Measurements from ENCODE around the gene RIPOR1.
"Not testable (repeated sequence)": the region's sequence is repeated elsewhere in the genome, so short reads cannot be mapped to it uniquely, and the experiment has no call there.

DNA sequence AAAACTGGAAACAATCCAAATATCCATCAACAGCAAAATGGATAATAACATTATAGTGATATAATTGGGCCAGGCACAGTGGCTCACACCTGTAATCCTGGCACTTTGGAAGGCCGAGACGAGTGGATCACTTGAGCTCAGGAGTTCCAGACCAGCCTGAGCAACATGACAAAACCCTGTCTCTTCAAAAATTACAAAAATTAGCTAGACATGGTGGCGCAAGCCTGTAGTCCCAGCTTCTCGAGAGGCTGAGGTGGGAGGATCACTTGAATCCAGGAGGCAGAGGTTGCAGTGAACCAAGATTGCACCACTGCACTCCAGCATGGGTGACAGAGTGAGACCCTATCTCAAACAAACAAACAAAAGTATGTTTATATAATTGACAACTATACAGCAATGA, 41.1 kb upstream of the RIPOR1 start:
- TF ChIP-seq, protein P1, sequence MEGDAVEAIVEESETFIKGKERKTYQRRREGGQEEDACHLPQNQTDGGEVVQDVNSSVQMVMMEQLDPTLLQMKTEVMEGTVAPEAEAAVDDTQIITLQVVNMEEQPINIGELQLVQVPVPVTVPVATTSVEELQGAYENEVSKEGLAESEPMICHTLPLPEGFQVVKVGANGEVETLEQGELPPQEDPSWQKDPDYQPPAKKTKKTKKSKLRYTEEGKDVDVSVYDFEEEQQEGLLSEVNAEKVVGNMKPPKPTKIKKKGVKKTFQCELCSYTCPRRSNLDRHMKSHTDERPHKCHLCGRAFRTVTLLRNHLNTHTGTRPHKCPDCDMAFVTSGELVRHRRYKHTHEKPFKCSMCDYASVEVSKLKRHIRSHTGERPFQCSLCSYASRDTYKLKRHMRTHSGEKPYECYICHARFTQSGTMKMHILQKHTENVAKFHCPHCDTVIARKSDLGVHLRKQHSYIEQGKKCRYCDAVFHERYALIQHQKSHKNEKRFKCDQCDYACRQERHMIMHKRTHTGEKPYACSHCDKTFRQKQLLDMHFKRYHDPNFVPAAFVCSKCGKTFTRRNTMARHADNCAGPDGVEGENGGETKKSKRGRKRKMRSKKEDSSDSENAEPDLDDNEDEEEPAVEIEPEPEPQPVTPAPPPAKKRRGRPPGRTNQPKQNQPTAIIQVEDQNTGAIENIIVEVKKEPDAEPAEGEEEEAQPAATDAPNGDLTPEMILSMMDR (IDR thresholded peaks at IDR 0.05; ENCODE audit: low read length): not testable (repeated sequence)
- not testable (repeated sequence) for TF ChIP-seq EZH2 (IDR thresholded peaks at IDR 0.05; ENCODE audit: borderline replicate concordance, low read length)
